ENCODE results near the gene JAK1.
"Not testable (repeated sequence)": the region's sequence is repeated elsewhere in the genome, so short reads cannot be mapped to it uniquely, and the experiment has no call there.

GRCh38 chr1:64919120-64919519 lies 47.2 kb downstream of the JAK1 start:
- not testable (repeated sequence) for TF ChIP-seq CTCF, POLR2A (IDR thresholded peaks at IDR 0.05)
